Effector CD8-positive, alpha-beta T cell (primary cell): ENCODE data around the gene ZNF577.
"Not testable (repeated sequence)": the region's sequence is repeated elsewhere in the genome, so short reads cannot be mapped to it uniquely, and the experiment has no call there.

Experiments used
- DNase-seq: peaks from one replicate; lab custom pipeline; 2025; lab: John Stamatoyannopoulos, UW
- total RNA-seq, 4 experiments: gene quantifications; one replicate each; lab custom pipeline; 2026; lab: John Stamatoyannopoulos, UW

ZNF577 gene
- 13.9 to 22.1 (median 17.6) reads per million in 4 experiments for total RNA-seq

- DNase-seq = peak; percentile 40
Measured at GRCh38 chr19:51887522-51888498, at the start of gene ZNF577. ZNF577 (minus strand) TSS chr19:51887951; CDS start chr19:51880382, 7,569 bp downstream.

GRCh38 chr19:51931921-51932320 lies 44.2 kb upstream of the ZNF577 start:
- DNase-seq = no peak

GRCh38 chr19:51927859-51928258 lies 40.1 kb upstream of the ZNF577 start:
- no peak for DNase-seq

- peak; percentile 68 for DNase-seq
Measured at GRCh38 chr19:51926784-51927741, 39.3 kb upstream of the ZNF577 start, which contains the start of gene ZNF613. ZNF613 (plus strand) TSS chr19:51927472; CDS start chr19:51936221, 8,749 bp downstream.

GRCh38 chr19:51926426-51926783 lies 38.7 kb upstream of the ZNF577 start:
- no peak for DNase-seq

GRCh38 chr19:51921949-51922348 lies 34.2 kb upstream of the ZNF577 start:
- no peak for DNase-seq

GRCh38 chr19:51919606-51920005 lies 31.9 kb upstream of the ZNF577 start:
- DNase-seq = no peak

GRCh38 chr19:51916167-51916566 lies 28.4 kb upstream of the ZNF577 start:
- DNase-seq = no peak

- DNase-seq = no peak
Measured at GRCh38 chr19:51915324-51915867, 27.6 kb upstream of the ZNF577 start.

GRCh38 chr19:51907981-51908380 lies 20.2 kb upstream of the ZNF577 start:
- DNase-seq = not testable (repeated sequence)

- DNase-seq = not testable (repeated sequence)
Measured at GRCh38 chr19:51906108-51906507, 18.4 kb upstream of the ZNF577 start.

- DNase-seq = not testable (repeated sequence)
Measured at GRCh38 chr19:51905639-51906038, 17.9 kb upstream of the ZNF577 start.

- no peak for DNase-seq
Measured at GRCh38 chr19:51905206-51905605, 17.5 kb upstream of the ZNF577 start.

GRCh38 chr19:51904331-51905165 lies 16.8 kb upstream of the ZNF577 start, which contains the start of gene ZNF649:
ZNF649 (minus strand) TSS chr19:51905017; CDS start chr19:51900107, 4,910 bp downstream.
- DNase-seq = peak; percentile 67

- DNase-seq = no peak
Measured at GRCh38 chr19:51903192-51903591, 15.4 kb upstream of the ZNF577 start.

- no peak for DNase-seq
Measured at GRCh38 chr19:51901860-51902259, 14.1 kb upstream of the ZNF577 start.

GRCh38 chr19:51891193-51891747 lies 3.5 kb upstream of the ZNF577 start:
- DNase-seq = no peak

- DNase-seq = no peak
Measured at GRCh38 chr19:51889934-51890333, 2.2 kb upstream of the ZNF577 start.

GRCh38 chr19:51884713-51885112 lies 3.0 kb downstream of the ZNF577 start:
- no peak for DNase-seq

- no peak for DNase-seq
Measured at GRCh38 chr19:51882518-51882917, 5.2 kb downstream of the ZNF577 start.
